SJSA1 (cell line): Measurements from ENCODE around the gene NSF. TPM values are rescaled to one million over a fixed set of nuclear protein-coding genes. Genes with fewer than 3 reads are reported as not detected.
"Not testable (repeated sequence)": the region's sequence is repeated elsewhere in the genome, so short reads cannot be mapped to it uniquely, and the experiment has no call there.

Source experiments
- DNase-seq, 2 experiments: peaks; one replicate each; pipeline ENCODE4 v3.0.0-alpha.2; 2015 to 2020; ENCODE audit warnings: low spot score in 2 of 2, low read depth in 1 of 2
- H3K27ac ChIP-seq: fragments of 250-450 bp; sonication (Bioruptor Pico); 2 replicates; pipeline ENCODE4 v1.5.1; 2020; ENCODE audit warnings: mild to moderate bottlenecking, moderate library complexity
- H3K27me3 ChIP-seq: fragments of 250-450 bp; sonication (Bioruptor Pico); replicated peaks from 2 replicates; pipeline ENCODE4 v1.5.1; 2020; ENCODE audit warnings: mild to moderate bottlenecking, moderate library complexity
- H3K36me3 ChIP-seq: fragments of 250-450 bp; sonication (Bioruptor Pico); 2 replicates; pipeline ENCODE4 v1.5.1; 2020; ENCODE audit warnings: mild to moderate bottlenecking
- H3K4me1 ChIP-seq: fragments of 250-450 bp; sonication (Bioruptor Pico); replicated peaks from 2 replicates; pipeline ENCODE4 v1.6.1; 2021; ENCODE audit warnings: mild to moderate bottlenecking
- H3K4me3 ChIP-seq: fragments of 250-450 bp; sonication (Bioruptor Pico); 2 replicates; pipeline ENCODE4 v1.5.1; 2020; ENCODE audit warnings: mild to moderate bottlenecking
- H3K9me3 ChIP-seq: fragments of 250-450 bp; sonication (Bioruptor Pico); replicated peaks from 2 replicates; pipeline ENCODE4 v1.5.1; 2020; ENCODE audit warnings: mild to moderate bottlenecking
- total RNA-seq: library from RNA; depleted of rRNA; stranded (reverse); fragments of >200 nt; shearing (Covaris generic); gene quantifications from 2 replicates; pipeline ENCODE4 v1.2.3, GENCODE V29; 2014

NSF gene
- total RNA-seq, 1 experiment from 2014 or later: 71.2 TPM

- H3K4me3 ChIP-seq, H3K4me1 ChIP-seq, H3K27me3 ChIP-seq, H3K9me3 ChIP-seq, H3K36me3 ChIP-seq, DNase-seq, H3K27ac ChIP-seq: not testable (repeated sequence)
These were observed 58.8 kb downstream of the NSF start for GRCh38 chr17:46649246-46649645.

GRCh38 chr17:46652024-46652643 is 61.7 kb downstream of the NSF start:
- not testable (repeated sequence) for H3K4me3 ChIP-seq, DNase-seq, H3K27ac ChIP-seq, H3K9me3 ChIP-seq, H3K36me3 ChIP-seq, H3K27me3 ChIP-seq, H3K4me1 ChIP-seq

- H3K36me3 ChIP-seq, H3K4me1 ChIP-seq, H3K4me3 ChIP-seq, H3K27ac ChIP-seq, H3K27me3 ChIP-seq, DNase-seq, H3K9me3 ChIP-seq: not testable (repeated sequence)
These were observed 67.8 kb downstream of the NSF start for GRCh38 chr17:46658235-46658634.

- not testable (repeated sequence) for H3K4me3 ChIP-seq, H3K27ac ChIP-seq, H3K9me3 ChIP-seq, H3K4me1 ChIP-seq, H3K36me3 ChIP-seq, H3K27me3 ChIP-seq, DNase-seq
These were observed 69.2 kb downstream of the NSF start for GRCh38 chr17:46659702-46660101.

- H3K4me1 ChIP-seq, H3K27ac ChIP-seq, H3K9me3 ChIP-seq, H3K4me3 ChIP-seq, H3K27me3 ChIP-seq, DNase-seq, H3K36me3 ChIP-seq: not testable (repeated sequence)
These were observed 72.7 kb downstream of the NSF start for GRCh38 chr17:46663123-46663522.

- not testable (repeated sequence) for H3K27ac ChIP-seq, H3K9me3 ChIP-seq, H3K4me1 ChIP-seq, H3K27me3 ChIP-seq, H3K36me3 ChIP-seq, H3K4me3 ChIP-seq, DNase-seq
These were observed 73.1 kb downstream of the NSF start for GRCh38 chr17:46663552-46663951.

GRCh38 chr17:46665969-46666368 is 75.5 kb downstream of the NSF start:
- H3K4me3 ChIP-seq, H3K4me1 ChIP-seq, H3K27me3 ChIP-seq, DNase-seq, H3K36me3 ChIP-seq, H3K9me3 ChIP-seq, H3K27ac ChIP-seq: not testable (repeated sequence)

- H3K27ac ChIP-seq, H3K4me3 ChIP-seq, H3K36me3 ChIP-seq, H3K9me3 ChIP-seq, H3K4me1 ChIP-seq, H3K27me3 ChIP-seq, DNase-seq: not testable (repeated sequence)
These were observed 80.3 kb downstream of the NSF start for GRCh38 chr17:46670789-46671188.

- H3K27me3 ChIP-seq, H3K9me3 ChIP-seq, H3K27ac ChIP-seq, H3K4me1 ChIP-seq, H3K36me3 ChIP-seq, DNase-seq, H3K4me3 ChIP-seq: not testable (repeated sequence)
These were observed 82.3 kb downstream of the NSF start for GRCh38 chr17:46672777-46673176.

GRCh38 chr17:46677819-46678218 is 87.3 kb downstream of the NSF start:
- not testable (repeated sequence) for H3K9me3 ChIP-seq, DNase-seq, H3K4me1 ChIP-seq, H3K36me3 ChIP-seq, H3K27ac ChIP-seq, H3K27me3 ChIP-seq, H3K4me3 ChIP-seq

GRCh38 chr17:46683653-46684052 is 93.2 kb downstream of the NSF start:
- H3K27me3 ChIP-seq, H3K4me3 ChIP-seq, H3K9me3 ChIP-seq, H3K27ac ChIP-seq, DNase-seq, H3K36me3 ChIP-seq, H3K4me1 ChIP-seq: not testable (repeated sequence)

- not testable (repeated sequence) for H3K4me3 ChIP-seq, H3K4me1 ChIP-seq, H3K9me3 ChIP-seq, H3K36me3 ChIP-seq, H3K27ac ChIP-seq, H3K27me3 ChIP-seq, DNase-seq
These were observed 94.8 kb downstream of the NSF start for GRCh38 chr17:46685284-46685683.

- H3K27me3 ChIP-seq, H3K4me3 ChIP-seq, DNase-seq, H3K36me3 ChIP-seq, H3K27ac ChIP-seq, H3K9me3 ChIP-seq, H3K4me1 ChIP-seq: not testable (repeated sequence)
These were observed 101.7 kb downstream of the NSF start for GRCh38 chr17:46692196-46692595.

GRCh38 chr17:46693283-46693682 is 102.8 kb downstream of the NSF start:
- not testable (repeated sequence) for H3K27me3 ChIP-seq, H3K9me3 ChIP-seq, H3K4me1 ChIP-seq, DNase-seq, H3K4me3 ChIP-seq, H3K36me3 ChIP-seq, H3K27ac ChIP-seq

GRCh38 chr17:46696522-46696921 is 106.1 kb downstream of the NSF start:
- H3K27ac ChIP-seq, H3K27me3 ChIP-seq, DNase-seq, H3K4me3 ChIP-seq, H3K4me1 ChIP-seq, H3K36me3 ChIP-seq, H3K9me3 ChIP-seq: not testable (repeated sequence)
